Chondrocyte (in vitro differentiated cells): ENCODE results near the gene KRTAP22-1. TPM values are rescaled to one million over a fixed set of nuclear protein-coding genes. Genes with fewer than 3 reads are reported as not detected.

Experiments used
- DNase-seq: peaks from one replicate; pipeline ENCODE4 v3.0.0; 2021; ENCODE audit warnings: mixed read lengths, low spot score
- H3K27ac Mint-ChIP-seq: one replicate; pipeline ENCODE4 v1.8.0; 2021; ENCODE audit warnings: mild to moderate bottlenecking, moderate library complexity, mixed read lengths; ENCODE audit not compliant: unreplicated experiment
- H3K27me3 Mint-ChIP-seq: 2 replicates; pipeline ENCODE4 v1.8.0; 2021; ENCODE audit warnings: low read depth, mixed read lengths
- H3K36me3 Mint-ChIP-seq: 2 replicates; pipeline ENCODE4 v1.8.0; 2021; ENCODE audit warnings: low read depth, mixed read lengths
- H3K4me1 Mint-ChIP-seq: 2 replicates; pipeline ENCODE4 v1.8.0; 2021; ENCODE audit warnings: low read depth, mild to moderate bottlenecking, mixed read lengths
- H3K4me3 Mint-ChIP-seq: one replicate; pipeline ENCODE4 v1.8.0; 2021; ENCODE audit warnings: mild to moderate bottlenecking, moderate library complexity, mixed read lengths; ENCODE audit not compliant: unreplicated experiment
- H3K9me3 Mint-ChIP-seq: 2 replicates; pipeline ENCODE4 v1.8.0; 2021; ENCODE audit warnings: low read depth, mixed read lengths
- total RNA-seq: library from RNA; stranded (reverse); gene quantifications from 3 replicates; pipeline ENCODE4 v1.2.1, GENCODE V29; 2021
- TF ChIP-seq, protein P1 (sequence below): fragments of 200-600 bp; sonication (generic); IDR thresholded peaks from 2 replicates; pipeline ENCODE4 v1.5.0; 2021; ENCODE audit warnings: antibody characterized with exemption, mild to moderate bottlenecking, moderate library complexity

KRTAP22-1 gene
- total RNA-seq, 1 donor from 2014 or later: not detected

DNA sequence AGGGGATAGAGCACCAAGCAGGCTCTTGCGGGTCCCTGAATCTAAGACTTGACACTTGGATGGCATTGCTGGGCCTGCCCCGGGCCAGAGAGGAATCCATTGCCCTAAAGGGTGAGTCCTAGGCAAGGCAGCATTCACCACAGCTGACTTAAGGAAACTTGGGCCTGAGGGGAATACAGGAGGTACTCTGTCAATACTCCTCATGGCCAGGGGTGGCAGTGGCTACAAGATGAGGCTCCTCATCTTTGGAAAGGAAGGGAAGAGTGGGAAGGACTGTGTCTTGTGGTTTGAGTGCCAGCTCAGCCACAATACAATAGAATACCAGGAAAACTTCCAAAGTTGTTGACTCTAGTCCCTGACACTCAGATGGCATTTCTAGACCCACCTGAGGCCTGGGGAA, 5.1 kb downstream of the KRTAP22-1 start:
- Mint-ChIP-seq H3K9me3 (peaks cover 28% of the 10 kb centered on the region), H3K36me3 (no peaks in the 10 kb centered on the region), H3K4me1 (no peaks in the 10 kb centered on the region), H3K27me3 (no peaks in the 10 kb centered on the region), H3K4me3 (no peak overlapping the region), H3K27ac (no peak overlapping the region)
- TF ChIP-seq, protein P1, sequence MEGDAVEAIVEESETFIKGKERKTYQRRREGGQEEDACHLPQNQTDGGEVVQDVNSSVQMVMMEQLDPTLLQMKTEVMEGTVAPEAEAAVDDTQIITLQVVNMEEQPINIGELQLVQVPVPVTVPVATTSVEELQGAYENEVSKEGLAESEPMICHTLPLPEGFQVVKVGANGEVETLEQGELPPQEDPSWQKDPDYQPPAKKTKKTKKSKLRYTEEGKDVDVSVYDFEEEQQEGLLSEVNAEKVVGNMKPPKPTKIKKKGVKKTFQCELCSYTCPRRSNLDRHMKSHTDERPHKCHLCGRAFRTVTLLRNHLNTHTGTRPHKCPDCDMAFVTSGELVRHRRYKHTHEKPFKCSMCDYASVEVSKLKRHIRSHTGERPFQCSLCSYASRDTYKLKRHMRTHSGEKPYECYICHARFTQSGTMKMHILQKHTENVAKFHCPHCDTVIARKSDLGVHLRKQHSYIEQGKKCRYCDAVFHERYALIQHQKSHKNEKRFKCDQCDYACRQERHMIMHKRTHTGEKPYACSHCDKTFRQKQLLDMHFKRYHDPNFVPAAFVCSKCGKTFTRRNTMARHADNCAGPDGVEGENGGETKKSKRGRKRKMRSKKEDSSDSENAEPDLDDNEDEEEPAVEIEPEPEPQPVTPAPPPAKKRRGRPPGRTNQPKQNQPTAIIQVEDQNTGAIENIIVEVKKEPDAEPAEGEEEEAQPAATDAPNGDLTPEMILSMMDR: no peak
- no peak for DNase-seq

DNA sequence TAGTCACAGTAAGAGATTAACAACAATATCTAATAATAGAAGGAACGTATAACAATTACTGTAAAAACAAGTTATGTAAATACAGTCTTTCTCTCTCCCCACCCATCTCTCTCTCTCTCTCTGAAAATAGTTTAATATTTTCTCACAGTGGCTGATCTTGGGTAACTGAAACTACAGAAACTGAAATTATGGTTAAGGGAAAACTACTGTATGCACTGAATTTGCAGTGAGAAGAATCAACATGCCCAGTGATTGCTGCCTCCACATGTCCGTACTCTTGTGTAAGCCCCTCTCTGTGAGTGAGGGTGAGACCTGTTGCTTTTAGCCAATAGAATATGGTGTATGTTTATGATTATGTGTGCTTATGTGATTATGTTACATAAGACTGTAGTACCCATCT, 11.2 kb downstream of the KRTAP22-1 start:
- Mint-ChIP-seq H3K36me3 (no peaks in the 10 kb centered on the region), H3K4me1 (peaks cover 3% of the 10 kb centered on the region), H3K9me3 (peaks cover 23% of the 10 kb centered on the region), H3K27me3 (no peaks in the 10 kb centered on the region), H3K4me3 (no peak overlapping the region), H3K27ac (no peak overlapping the region)
- no peak for DNase-seq
- TF ChIP-seq, protein P1: no peak

DNA sequence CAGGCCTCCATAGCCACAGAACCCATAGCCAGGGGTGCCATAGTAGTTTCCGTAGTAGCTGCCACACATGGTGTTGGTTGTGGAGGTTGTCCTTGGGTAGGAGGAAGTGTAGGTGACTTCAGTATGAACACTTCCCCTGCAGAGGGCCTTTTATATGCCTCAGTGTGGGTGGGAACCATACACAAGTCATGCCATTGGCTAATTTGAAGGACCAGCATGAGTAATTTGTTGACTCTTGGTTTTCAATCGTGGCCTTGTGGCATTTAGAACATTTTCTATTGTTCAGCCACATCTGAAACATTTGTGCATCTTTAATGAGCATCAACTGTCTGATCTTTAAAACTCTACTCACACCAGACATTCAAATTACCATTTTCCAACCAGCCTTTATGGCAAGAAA, 12.9 kb downstream of the KRTAP22-1 start, which contains the start of gene KRTAP6-1:
KRTAP6-1 (minus strand) TSS at position 95 of the 400 bp plus-strand sequence; CDS start at position 69, 26 bp downstream.
- no peak within 1 kb of the TSS for H3K4me3 Mint-ChIP-seq
- H3K36me3 Mint-ChIP-seq: no peaks in the 10 kb centered on the region
- H3K4me1 Mint-ChIP-seq: peaks cover 3% of the 10 kb centered on the region
- H3K9me3 Mint-ChIP-seq: peaks cover 15% of the 10 kb centered on the region
- H3K27me3 Mint-ChIP-seq: no peaks in the 10 kb centered on the region
- H3K27ac Mint-ChIP-seq: no peak within 1 kb of the TSS
- TF ChIP-seq, protein P1: no peak
- DNase-seq: no peak

DNA sequence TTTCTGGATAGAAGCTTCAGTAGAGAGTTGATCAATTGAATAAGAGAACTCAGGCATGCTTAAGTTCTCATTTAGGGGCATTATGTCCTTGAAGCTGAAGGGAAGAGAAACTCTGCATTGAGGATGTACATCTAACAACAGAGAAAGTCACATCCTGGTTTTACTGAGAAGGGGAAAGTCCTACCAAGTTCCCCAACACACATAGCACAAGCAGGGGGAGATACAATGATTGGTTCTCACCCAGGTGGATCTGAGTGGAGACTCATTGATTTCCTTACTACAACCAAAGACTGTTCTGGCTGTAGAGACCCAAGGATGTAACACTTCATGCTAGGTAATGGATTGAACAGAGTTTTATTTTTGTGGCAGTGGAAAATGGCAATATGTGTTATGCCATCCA, 14.3 kb downstream of the KRTAP22-1 start:
- Mint-ChIP-seq H3K9me3 (peaks cover 15% of the 10 kb centered on the region), H3K27me3 (no peaks in the 10 kb centered on the region), H3K36me3 (no peaks in the 10 kb centered on the region), H3K4me1 (peaks cover 3% of the 10 kb centered on the region), H3K4me3 (no peak overlapping the region), H3K27ac (no peak overlapping the region)
- TF ChIP-seq, protein P1: no peak
- DNase-seq: no peak

DNA sequence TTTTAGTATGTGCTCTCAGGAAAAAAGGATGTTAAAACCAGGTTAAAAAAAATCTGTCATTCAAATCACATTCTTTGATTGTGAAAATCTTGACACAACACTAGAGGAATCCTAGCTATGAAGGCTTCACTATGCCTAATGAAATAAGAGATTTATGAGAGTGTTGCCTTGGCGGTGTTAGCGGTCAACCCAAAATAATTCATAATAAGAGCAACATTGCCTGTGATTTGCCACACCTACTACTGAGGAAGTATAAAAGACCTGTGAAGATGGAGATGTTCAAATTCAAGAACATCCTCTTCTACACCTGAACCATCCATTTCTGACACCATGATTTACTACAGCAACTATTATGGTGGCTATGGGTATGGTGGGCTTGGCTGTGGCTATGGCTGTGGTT, 15.2 kb downstream of the KRTAP22-1 start, which contains the start of gene KRTAP20-1:
KRTAP20-1 (plus strand) TSS at position 301 of the 400 bp plus-strand sequence; CDS start at position 331, 30 bp downstream.
- Mint-ChIP-seq H3K4me3 (no peak within 1 kb of the TSS), H3K27ac (no peak within 1 kb of the TSS), H3K4me1 (peaks cover 3% of the 10 kb centered on the region), H3K36me3 (no peaks in the 10 kb centered on the region), H3K27me3 (no peaks in the 10 kb centered on the region), H3K9me3 (peaks cover 12% of the 10 kb centered on the region)
- DNase-seq: no peak
- TF ChIP-seq, protein P1: no peak
